Suprapubic skin (tissue), 4 donors: ENCODE data around the gene PNPLA2. TPM values are rescaled to one million over a fixed set of nuclear protein-coding genes. Genes with fewer than 3 reads are reported as not detected.
A peak's percentile ranks its signal among the peaks of the same experiment; 100 is the strongest.

Source experiments
- DNase-seq, 2 donors: peaks; one replicate each; pipeline ENCODE4 v3.0.0-alpha.2; 2019; ENCODE audit warnings: low spot score in 2 of 2
- H3K27ac ChIP-seq: fragments of 200-600 bp; sonication (generic); one replicate; pipeline ENCODE4 v1.5.1; 2019
- H3K27me3 ChIP-seq: fragments of 200-600 bp; sonication (generic); one replicate; pipeline ENCODE4 v1.5.1; 2019
- H3K36me3 ChIP-seq: fragments of 200-600 bp; sonication (generic); one replicate; pipeline ENCODE4 v1.5.1; 2019
- H3K4me1 ChIP-seq: fragments of 200-600 bp; sonication (generic); one replicate; pipeline ENCODE4 v1.5.1; 2019
- H3K4me3 ChIP-seq: fragments of 200-600 bp; sonication (generic); one replicate; pipeline ENCODE4 v1.5.1; 2019; ENCODE audit warnings: mild to moderate bottlenecking
- H3K9me3 ChIP-seq: fragments of 200-600 bp; sonication (generic); one replicate; pipeline ENCODE4 v1.5.1; 2019
- CTCF ChIP-seq, 2 donors: fragments of 200-600 bp in 1 of 2; fragments of 450-650 bp in 1 of 2; sonication (generic) in 1 of 2; IDR thresholded peaks; one replicate each; pipeline ENCODE4 v1.5.1; 2016 to 2019; ENCODE audit warnings: antibody characterized with exemption in 2 of 2, mild to moderate bottlenecking in 1 of 2, moderate library complexity in 1 of 2
- EP300 ChIP-seq: sonication (generic); formaldehyde crosslinking; IDR thresholded peaks from one replicate; pipeline ENCODE4 v1.6.1; 2017; ENCODE audit warnings: antibody characterized with exemption
- POLR2A ChIP-seq, 2 donors: fragments of 450-650 bp; IDR thresholded peaks; one replicate each; pipeline ENCODE4 v1.6.1; 2017; ENCODE audit warnings: antibody characterized with exemption in 2 of 2, mild to moderate bottlenecking in 2 of 2, moderate library complexity in 2 of 2
- POLR2AphosphoS5 ChIP-seq, 3 donors: sonication (generic); formaldehyde crosslinking; IDR thresholded peaks; one replicate each; pipeline ENCODE4 v1.6.1; 2017; ENCODE audit warnings: antibody characterized with exemption in 3 of 3
- WGBS: methylation state at CpG from one replicate; pipeline ENCODE4 v1.1.5; 2018; 5-methylcytosine and 5-hydroxymethylcytosine counted together
- total RNA-seq, 4 donors: library from RNA; depleted of rRNA; stranded (reverse); fragments of >200 nt; gene quantifications; one replicate each; pipeline ENCODE4 v1.1.0, GENCODE V29; 2016

PNPLA2 gene
- total RNA-seq, 4 donors from 2014 or later = 74.9 to 117 (median 85.9) TPM

- H3K9me3 ChIP-seq = no peaks in the 10 kb centered on the region
- TF ChIP-seq EP300 = no peak
- H3K27ac ChIP-seq = no peak overlapping the region
- DNase-seq = no peak
- H3K27me3 ChIP-seq = peaks cover 17% of the 10 kb centered on the region
- WGBS = 100% methylated on average over 2 of the region's 18 CpGs
- peaks cover 87% of the 10 kb centered on the region for H3K4me1 ChIP-seq
- H3K36me3 ChIP-seq = no peaks in the 10 kb centered on the region
- no peak overlapping the region for H3K4me3 ChIP-seq
Observed at GRCh38 chr11:847876-848275, 29.2 kb downstream of the PNPLA2 start.

- Histone ChIP-seq H3K9me3 (no peaks in the 10 kb centered on the region), H3K4me3 (peak overlapping the region; percentile 47), H3K27ac (no peak overlapping the region), H3K27me3 (peaks cover 17% of the 10 kb centered on the region), H3K36me3 (no peaks in the 10 kb centered on the region), H3K4me1 (peaks cover 81% of the 10 kb centered on the region)
- 3% methylated on average over 6 of the region's 14 CpGs for WGBS
- DNase-seq = no peak
- TF ChIP-seq POLR2AphosphoS5 (IDR thresholded peaks at IDR 0.05) (no peak), EP300 (no peak), CTCF (IDR thresholded peaks at IDR 0.05) (peak; percentile 65 to 91), POLR2A (IDR thresholded peaks at IDR 0.05) (no peak)
Observed at GRCh38 chr11:848380-848931, 29.7 kb downstream of the PNPLA2 start.

DNA sequence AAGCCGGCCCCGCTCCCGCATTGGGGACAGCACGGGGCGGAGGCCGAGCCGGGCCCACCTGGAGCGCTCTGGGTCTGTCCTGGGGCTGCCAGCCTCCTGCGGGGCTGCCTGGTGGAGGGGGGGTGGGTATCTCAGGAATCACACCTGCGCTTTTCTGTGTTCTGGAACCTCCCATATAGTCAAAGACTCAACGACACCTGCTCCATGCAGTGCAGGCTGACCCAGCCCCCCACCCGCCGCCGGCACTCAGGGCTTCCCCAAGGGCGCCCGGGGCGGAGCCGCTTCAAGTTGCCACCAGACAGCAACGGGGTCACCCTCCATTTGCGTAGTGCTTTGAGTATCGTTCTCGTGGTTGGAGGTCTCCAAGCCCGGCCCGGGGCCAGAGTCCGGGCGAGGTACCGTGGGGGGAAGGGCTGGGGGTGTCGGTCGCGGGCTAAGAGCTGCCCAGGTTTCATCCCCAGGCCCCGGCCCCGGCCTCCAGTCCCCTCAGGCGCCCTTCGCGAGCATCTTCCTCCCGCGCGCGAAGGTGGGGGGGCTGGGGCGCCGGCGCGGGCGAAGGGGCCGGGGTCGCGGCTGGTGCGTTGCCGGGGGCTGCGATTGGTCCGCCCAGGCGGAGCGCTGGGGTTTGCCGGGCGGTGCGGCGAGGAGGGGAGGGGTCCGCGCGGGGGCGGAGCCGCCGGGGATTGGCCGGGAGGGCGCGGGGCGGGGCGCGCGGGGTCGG lies 30.6 kb downstream of the PNPLA2 start:
- no peak overlapping the region for H3K27ac ChIP-seq
- DNase-seq = no peak
- peak overlapping the region; percentile 47 for H3K4me3 ChIP-seq
- TF ChIP-seq POLR2AphosphoS5 (IDR thresholded peaks at IDR 0.05) = no peak
- TF ChIP-seq EP300 = no peak
- no peak for TF ChIP-seq POLR2A (IDR thresholded peaks at IDR 0.05)
- TF ChIP-seq CTCF (IDR thresholded peaks at IDR 0.05) = no peak
- H3K4me1 ChIP-seq = peaks cover 73% of the 10 kb centered on the region
- WGBS = 33% methylated on average over 9 of the region's 71 CpGs
- H3K9me3 ChIP-seq = no peaks in the 10 kb centered on the region
- no peaks in the 10 kb centered on the region for H3K36me3 ChIP-seq
- H3K27me3 ChIP-seq = peaks cover 17% of the 10 kb centered on the region

- Histone ChIP-seq H3K27ac (no peak overlapping the region), H3K27me3 (peaks cover 17% of the 10 kb centered on the region), H3K4me1 (peaks cover 66% of the 10 kb centered on the region), H3K36me3 (no peaks in the 10 kb centered on the region), H3K4me3 (peak overlapping the region; percentile 47), H3K9me3 (no peaks in the 10 kb centered on the region)
- WGBS = 55% methylated on average over 51 of the region's 97 CpGs
- TF ChIP-seq POLR2A (IDR thresholded peaks at IDR 0.05) (no peak), EP300 (no peak), POLR2AphosphoS5 (IDR thresholded peaks at IDR 0.05) (no peak), CTCF (IDR thresholded peaks at IDR 0.05) (no peak)
- DNase-seq = no peak
Observed at GRCh38 chr11:849951-850774, 31.4 kb downstream of the PNPLA2 start.

GRCh38 chr11:850775-851763 lies 32.4 kb downstream of the PNPLA2 start:
- no peak for DNase-seq
- no peak overlapping the region for H3K27ac ChIP-seq
- no peaks in the 10 kb centered on the region for H3K9me3 ChIP-seq
- WGBS = 93% methylated on average over 22 of the region's 28 CpGs
- TF ChIP-seq POLR2A (IDR thresholded peaks at IDR 0.05) (no peak), CTCF (IDR thresholded peaks at IDR 0.05) (no peak), POLR2AphosphoS5 (IDR thresholded peaks at IDR 0.05) (no peak), EP300 (no peak)
- no peak overlapping the region for H3K4me3 ChIP-seq
- no peaks in the 10 kb centered on the region for H3K36me3 ChIP-seq
- peaks cover 17% of the 10 kb centered on the region for H3K27me3 ChIP-seq
- peaks cover 65% of the 10 kb centered on the region for H3K4me1 ChIP-seq
